Superior temporal gyrus (tissue), 1 donor: ENCODE data around the gene JAKMIP1.

Source experiments
- DNase-seq: peaks from one replicate; pipeline ENCODE4 v3.0.0-alpha.2; 2016; ENCODE audit errors: extremely low spot score

JAKMIP1 gene

DNA sequence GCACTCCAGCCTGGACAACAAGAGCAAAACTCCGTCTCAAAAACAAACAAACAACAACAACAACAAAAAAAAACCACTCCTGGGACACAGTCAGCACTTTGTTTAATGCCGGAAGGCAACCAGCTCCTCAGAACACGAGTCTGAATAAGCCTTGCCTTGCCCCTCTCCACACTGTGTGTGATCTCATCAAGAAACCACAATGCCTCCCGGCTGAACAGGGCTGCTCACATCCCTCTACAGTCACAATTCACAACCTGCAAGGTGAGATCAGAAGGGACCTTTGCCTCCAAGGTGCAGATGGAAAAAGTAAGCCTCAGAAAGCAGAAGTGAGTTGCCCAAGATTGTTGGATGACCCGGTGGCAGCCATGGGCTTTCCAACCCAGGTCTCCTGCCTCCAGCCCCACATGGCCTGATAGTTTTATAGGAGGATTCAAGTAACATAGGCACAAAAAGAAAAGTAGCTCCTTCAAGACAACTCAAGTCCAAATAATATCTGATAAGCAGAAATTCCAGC lies 80.8 kb downstream of the JAKMIP1 start:
- DNase-seq: no peak

DNA sequence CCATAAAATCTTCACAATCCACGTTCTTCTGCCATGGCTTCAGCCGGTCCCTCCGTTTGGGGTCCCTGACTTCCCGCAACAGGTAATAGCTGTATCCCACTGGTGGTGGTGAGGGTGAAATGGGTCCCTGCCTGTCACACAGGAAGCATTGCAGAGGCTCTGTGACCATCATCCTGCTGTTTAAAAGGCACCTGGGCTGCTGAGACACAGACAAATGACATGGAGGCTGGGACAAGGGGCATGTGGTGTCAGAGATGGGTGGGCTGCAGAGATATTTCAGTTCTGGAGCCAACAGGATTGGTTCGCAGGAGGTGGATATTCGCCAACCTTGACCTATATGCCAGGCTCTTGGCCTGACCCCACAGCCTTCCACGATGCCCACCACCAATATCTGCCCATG lies 82.1 kb downstream of the JAKMIP1 start:
- no peak for DNase-seq

DNA sequence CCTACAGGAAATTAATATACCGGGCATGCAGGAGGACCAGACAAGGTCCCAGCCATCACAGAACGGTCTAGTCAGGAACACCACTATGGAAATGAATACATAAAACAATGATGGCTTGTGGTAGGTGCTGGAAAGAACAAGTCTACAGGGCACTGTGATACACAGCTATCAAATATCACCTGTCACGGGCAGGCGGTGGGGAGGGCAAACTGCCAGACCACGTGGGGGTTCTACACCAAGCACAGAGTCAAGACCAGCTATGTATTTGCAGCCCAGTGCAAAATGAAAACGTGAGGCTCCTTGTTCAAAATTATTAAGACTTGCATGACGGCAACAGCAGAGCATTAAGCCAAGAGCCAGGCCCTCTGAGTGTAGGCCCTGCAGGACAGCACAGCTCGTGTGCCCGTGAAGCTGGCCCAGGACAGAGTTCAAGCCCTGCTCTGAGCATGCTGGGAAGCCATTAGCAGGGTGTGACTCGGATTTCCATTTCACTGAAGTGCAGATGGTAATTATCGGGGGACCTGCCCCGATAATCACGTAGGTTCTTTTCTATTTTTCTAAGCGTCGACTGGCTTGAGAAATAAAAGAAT lies 83.6 kb downstream of the JAKMIP1 start:
- no peak for DNase-seq

DNA sequence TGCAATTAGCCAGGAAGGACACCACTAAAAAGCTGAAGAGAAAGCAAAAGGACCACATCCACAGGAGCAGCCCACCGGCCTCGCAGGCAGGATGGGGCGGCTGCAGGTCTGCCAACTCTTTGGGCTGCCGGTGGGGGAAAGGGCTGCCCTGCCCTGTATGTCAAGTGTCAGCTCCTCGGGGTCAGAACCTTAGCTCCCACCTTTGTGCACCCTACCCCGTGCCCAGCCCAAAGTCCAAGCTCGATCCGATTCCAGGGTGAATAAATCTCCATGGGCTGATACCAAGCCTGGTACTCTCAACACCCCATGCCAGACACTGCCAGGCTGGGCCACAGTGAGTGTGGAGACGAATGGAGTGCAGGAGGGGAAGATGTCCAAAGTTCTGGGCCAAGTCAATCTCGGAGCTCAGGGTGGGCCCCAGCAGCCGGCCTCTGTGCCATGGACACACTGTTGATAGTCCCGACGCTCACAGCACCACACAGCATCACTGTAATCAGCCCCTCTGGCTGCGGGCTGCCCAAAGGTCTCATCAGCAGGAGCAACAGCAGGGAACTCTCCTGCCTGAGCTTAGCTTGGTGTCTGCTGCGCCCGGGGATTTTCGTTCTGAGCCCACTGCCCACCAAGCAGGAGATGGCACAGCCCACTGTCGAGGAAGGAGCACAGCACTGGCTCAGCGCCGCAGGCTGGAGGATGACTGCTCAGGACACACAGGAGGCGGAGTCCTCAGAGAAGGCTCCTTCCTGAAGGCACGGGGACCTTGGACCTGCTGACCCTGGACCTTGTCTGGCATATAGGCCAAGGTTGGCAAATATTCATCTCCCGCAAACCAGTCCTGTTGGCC lies 84.4 kb downstream of the JAKMIP1 start:
- no peak for DNase-seq

DNA sequence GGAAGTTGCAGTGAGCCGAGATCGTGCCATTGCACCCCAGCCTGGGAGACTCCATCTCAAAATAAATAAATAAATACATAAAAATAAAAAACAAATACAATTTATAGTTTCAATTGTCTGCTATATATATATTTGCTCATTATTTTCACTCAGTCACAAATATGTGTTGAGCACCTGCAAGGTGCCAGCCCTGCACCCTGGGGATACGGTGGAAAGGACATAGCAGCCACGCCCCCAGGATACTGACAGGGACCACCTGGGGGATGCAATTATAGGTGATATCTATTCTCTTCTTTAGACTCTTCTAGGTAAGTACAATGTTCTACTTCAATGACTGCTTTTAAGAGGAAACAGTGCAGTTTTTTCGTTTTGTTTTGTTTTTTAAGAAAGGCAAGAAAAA lies 85.0 kb downstream of the JAKMIP1 start:
- DNase-seq: no peak

DNA sequence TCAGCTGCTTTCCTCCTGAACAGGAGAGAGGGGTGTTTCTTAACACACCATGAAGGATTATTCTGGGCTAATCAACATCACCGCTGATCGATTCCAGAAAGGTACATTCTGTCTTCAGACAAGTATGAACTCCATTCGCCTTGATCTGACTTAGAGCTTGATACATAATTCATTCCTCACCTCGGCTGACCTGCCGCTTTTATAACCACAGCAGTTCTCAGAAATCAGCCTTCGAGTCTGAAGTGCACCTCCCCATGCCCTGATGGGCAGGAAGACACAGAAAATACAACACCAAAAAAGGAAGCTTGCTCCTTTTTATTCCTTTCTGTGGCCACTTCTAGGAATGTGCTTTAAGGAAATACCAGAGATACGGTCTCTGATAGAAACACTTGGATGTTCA lies 85.7 kb downstream of the JAKMIP1 start:
- DNase-seq: no peak

DNA sequence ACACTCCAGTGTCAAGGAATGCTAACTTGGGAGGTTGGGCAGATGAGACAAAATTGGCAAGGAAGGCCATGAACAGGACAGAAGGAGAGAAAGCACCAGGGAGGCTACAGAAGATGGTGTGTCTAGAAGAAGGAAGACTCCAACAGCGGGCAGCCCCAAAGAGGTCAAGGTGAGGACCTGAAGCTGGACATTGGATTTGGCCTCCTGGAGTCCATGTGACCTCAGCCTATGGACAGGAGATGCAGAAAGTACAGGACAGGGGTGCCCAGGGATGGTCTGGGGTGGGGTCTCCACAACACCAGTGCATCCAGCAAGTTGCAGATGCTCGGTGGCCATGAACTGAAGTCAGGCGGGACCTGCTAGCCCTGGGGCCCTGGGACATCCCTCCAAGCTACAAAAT lies 86.2 kb downstream of the JAKMIP1 start:
- no peak for DNase-seq

DNA sequence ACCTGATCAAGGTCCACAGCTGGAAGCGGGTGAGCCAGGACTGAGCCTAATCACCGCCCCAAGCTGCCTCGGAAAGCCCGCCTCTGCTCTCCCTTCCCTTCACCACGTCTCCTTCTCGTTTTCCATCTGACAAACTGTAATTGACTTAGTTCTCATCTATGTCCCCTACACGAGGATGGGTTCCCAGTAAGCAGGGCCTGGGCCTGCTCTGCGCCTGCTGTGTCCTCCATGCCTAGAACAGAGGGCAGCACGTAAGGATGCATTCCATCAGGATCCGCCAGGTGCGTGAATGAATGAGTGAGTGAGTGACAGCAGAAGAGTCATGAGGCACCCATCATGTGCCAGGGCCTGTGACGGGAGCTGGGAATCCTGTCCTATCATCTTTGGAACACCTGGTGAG lies 86.7 kb downstream of the JAKMIP1 start:
- no peak for DNase-seq

DNA sequence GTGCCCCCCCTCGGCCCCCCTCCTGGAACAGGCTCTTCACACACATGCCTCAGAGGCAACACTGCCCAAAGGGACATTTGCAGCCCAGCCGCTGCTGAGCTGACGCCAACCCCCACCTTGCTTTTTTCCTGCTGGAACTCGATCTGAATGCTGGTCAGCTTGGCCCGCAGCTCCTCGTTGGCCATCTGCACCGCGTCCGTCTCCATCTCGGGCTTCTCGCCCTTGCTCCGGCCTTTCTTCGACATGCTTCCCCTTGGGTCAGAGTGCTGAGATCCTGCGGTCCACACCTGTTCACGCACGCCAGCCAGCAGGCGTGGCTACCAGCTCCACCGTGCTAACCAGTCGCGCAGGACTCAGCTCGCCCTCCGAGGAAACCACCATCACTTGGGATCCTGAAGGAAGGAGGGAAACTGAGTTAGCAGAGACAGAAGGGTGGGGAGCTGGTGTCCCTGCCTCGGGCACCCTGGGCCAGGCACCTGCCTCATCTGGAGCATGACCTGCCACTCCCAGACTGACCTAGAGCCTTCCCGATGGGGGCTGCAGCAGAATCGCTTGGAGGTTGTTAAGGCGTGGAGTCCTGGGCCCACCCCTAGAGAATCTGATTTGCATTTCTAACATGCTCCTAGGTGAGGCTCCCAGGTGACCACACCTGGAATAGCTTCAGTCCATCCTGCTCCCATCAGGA lies 87.6 kb downstream of the JAKMIP1 start:
- no peak for DNase-seq

DNA sequence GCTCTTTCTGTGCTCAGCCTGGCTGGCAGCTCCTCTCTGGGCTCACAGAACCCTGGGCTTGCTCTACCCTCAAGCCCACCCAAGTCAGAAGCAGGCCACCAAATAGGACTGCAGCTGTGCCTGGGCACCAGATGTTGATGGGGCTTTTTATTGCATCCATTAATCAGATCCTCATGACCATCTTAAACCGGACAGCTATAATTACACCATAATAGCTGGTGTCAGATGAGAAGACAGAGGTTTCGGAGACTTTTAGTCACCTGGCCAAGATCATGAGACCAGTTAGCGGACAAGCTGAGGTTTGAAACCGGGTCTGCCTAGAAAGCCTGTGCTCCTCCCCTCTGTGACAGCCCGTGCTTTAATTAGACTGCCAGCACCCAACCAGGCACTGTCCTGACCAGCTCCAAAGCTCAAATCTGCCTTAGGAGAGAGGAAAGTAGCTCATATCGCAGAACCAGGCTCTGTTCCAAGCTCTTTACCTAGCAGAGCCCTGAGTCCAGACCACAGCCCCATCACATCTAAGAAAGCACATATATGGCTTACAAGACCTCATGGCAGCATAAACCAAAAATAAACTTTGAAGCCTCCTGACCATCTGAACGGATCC lies 88.9 kb downstream of the JAKMIP1 start:
- DNase-seq: no peak

DNA sequence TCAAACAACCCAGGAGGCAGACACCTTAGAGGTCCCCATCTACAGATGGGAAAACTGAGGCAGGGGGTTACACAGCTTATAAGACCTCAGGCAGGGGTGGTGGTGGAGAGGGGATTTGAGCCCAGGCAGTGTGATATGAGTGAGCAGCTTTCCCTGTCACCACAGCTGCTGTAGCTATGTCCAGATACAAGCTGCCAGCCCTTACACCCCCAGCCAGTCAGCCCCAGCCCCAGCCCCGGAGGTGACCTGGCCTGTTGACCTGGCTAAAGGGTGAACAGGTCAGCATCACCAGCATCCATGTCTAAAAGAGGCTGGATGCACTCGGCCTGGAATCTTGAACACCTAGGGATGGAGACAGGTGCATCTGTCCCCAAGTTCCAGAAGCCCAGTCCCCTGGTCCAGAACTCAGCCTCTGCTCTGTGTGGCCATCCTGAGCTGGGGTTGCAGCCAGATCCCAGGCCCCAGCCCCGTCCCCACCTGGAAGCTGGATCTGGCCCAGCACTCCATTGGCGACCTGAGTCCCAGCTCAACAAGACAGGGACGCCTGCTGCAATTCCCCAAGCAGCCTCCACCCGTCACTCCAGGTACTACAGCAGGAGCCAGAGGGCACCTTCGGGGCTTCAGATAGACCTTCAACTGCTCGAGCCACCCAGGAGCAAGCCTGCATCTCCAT lies 89.5 kb downstream of the JAKMIP1 start:
- DNase-seq: no peak

DNA sequence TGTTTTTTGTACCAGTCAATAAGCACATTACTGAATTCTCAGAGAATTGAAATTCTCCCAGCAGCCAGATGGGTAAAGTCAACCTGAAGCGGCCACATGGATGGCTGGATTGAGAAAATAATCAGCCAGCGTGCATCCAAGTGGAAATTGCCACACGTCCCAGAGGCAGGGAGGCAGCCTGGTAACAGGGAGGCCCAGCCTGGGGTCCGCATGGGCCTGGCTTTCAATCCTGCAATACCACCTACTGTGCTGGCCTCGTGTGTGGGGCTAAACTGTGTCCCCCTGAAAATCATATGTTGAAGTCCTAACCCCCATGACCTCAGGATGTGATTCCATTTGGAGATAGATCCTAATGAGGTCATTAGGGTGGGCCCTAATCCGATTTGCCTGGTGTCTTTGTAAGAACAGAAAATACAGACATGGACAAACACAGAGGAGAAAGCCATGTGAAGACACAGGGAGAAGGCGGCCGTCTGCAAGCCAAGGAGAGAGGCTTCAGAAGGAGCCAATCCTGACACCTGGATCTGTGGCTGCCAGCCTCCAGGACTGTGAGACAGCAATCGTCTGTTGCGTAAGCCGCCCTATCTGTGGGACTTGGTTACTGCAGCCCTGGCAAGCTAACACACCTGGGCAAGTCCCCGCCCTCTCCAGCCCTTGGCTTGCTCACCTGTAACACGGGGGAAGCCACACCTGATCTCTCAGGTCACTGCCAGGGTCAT lies 90.3 kb downstream of the JAKMIP1 start:
- no peak for DNase-seq

DNA sequence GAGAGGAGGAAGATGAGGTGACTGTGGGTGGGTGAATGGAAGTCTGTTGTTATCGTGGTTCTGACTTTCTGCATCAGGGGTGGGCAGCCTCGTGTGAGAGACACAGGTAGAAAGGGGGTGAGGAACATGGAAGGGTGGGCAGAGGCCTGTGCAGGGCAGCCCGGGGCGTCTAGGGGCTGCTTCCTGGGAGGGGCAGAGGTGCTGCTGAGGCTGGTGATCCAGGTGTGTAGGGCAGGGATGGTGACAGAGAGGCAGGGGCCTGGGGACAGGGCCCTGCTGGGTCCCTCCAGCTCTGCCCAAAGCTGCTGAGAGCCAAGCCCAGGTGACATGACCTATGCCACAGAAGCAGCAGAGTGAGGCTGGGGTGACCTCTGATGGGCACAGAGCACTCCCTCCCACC lies 92.5 kb downstream of the JAKMIP1 start:
- no peak for DNase-seq

DNA sequence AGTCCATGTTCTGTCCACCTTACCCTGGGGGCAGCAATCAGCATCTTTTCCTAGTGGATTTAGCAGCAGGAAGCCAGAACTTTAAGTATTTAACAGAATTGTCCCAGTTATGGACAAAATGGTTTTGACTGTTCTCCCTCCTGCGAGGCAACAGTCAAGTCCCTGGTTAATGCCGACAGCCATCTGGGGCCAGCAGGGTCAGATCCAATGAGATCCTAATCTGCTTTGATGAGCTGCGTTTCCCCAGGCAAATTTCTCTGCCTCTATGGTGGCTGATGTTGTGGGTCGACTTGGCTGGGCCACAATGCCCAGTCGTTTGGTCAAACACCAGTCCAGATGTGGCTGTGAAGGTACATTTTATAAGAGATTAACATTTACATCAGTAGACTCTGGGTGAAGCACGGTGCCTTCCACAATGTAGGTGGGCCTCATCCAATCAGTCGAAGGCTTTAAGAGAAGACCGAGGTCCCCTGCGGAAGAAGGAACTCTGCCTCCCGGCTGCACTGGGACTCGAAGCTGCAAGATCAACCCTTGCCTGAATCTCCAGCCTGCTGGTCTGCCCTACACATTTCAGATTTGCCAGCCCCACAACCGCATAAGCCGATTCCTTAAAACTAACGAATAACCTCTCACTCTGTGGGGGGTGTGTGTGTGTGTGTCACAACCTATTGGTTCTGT lies 93.1 kb downstream of the JAKMIP1 start:
- DNase-seq: no peak

DNA sequence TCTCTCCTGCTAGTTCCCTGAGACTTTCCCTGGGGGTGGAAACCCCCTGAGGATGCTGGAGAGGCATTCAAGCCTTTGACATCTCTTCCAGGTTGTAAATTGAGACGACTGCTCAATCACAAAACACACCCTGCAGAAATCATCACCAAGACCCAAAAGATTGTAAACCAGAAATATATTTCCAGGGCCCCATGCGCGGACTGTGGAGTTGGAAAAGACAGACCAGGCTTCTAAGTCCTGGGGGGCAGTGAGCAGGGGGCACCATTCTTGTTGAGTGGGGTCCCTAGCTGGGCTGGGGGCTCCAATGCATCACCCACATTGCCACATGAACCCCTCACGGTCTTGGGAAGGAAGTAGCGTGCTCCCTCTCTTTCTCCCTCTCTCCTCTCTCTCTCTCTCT lies 94.2 kb downstream of the JAKMIP1 start:
- no peak for DNase-seq

DNA sequence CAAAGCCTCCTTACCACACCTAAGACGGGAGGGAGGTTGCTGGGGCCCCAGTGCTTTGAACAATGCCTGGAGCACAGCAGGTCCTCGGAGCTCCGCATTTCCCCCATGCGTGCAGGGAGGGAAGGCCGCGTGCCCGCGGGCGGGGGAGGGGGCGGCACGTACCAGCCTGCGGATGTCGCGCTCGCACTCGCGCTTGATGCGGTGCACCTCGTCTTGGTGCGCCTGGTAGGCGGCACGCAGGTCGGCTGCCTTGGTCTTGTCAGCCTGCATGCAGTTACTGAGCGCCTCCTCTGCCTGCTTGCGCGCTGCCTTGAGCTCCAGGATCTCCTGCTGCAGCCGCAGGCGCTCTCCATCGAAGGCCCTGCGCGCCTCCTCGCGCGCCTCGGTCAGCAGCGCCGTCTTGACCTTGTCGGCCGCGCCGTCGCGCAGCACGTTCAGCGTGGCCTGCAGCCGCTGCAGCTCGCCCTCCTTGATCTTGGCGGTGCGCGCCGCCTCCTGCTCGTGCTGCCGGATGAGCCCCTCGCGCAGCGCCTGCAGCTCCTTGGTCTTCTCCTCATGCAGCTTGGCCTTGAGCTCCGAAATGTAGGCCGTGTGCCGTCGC lies 94.9 kb downstream of the JAKMIP1 start:
- DNase-seq: no peak

DNA sequence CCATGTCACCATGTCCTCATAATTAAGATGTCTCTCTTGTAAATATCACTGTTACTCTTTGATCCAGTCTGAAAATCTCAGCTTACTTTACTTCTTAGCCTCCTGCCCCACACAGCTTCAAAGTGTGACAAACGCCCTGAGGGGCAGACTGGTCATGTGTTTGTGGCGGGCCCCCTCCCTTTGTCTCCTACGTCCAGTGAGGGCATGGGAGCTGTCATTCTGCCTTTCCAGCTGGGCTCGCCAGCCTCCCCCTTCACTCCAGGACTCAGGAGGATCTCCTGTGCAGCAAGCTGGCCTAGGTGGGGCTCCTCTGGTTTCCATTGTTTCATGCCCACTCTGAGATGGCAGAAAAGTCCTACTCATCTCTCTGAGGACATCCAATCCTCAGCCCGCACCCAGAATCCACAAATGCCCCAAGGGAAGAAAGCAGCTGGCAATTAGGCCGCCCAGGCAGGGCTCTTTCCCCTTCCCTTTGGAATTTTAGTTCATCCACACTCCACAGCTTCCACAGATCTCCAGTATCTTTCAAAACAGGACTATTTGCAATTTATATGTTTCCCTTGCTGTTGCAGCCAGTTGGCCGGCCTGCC lies 95.7 kb downstream of the JAKMIP1 start:
- no peak for DNase-seq

DNA sequence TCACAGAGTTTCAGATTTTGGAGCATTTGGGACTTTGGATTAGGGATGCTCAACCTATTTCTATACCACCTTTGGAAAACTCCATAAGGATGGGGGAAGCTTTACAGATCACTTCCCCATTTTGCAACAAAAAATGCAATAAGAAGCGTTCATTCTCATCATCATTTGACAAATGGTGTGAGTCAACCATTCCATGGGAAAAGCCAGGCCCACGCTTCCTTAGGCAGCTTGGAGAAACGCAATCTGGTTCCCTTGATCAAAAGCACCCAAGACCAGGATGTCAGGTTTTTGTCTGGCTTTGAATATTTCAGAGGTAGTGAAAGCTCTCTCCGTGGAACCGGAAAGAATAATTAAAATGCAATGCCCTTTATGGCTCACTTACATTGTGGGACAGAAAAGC lies 102.8 kb downstream of the JAKMIP1 start:
- no peak for DNase-seq

DNA sequence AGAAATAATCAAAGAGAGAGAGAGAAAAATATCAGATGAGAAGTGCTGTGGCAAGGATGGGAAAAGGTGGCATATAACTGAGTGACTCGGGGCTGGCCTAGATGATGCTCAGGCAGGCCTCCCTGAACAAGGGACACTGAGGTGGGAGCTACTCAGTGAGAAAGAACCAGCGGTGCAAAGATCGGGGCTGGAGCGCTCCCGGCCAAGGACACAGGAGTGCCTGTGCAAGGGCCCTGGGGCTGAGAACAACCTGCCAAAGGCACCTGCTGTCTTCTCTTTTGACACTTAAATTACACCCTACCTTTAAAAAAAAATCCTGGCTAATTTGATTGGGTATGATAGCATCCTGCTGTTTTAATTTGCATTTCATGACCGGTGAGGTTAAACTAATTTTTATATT lies 104.5 kb downstream of the JAKMIP1 start:
- DNase-seq: no peak
